NCI-H1436 (cell line): ENCODE measurements around the gene ZG16.

Experiments used
- DNase-seq: peaks from one replicate; lab custom pipeline; 2025; lab: John Stamatoyannopoulos, UW

The ZG16 gene

DNA sequence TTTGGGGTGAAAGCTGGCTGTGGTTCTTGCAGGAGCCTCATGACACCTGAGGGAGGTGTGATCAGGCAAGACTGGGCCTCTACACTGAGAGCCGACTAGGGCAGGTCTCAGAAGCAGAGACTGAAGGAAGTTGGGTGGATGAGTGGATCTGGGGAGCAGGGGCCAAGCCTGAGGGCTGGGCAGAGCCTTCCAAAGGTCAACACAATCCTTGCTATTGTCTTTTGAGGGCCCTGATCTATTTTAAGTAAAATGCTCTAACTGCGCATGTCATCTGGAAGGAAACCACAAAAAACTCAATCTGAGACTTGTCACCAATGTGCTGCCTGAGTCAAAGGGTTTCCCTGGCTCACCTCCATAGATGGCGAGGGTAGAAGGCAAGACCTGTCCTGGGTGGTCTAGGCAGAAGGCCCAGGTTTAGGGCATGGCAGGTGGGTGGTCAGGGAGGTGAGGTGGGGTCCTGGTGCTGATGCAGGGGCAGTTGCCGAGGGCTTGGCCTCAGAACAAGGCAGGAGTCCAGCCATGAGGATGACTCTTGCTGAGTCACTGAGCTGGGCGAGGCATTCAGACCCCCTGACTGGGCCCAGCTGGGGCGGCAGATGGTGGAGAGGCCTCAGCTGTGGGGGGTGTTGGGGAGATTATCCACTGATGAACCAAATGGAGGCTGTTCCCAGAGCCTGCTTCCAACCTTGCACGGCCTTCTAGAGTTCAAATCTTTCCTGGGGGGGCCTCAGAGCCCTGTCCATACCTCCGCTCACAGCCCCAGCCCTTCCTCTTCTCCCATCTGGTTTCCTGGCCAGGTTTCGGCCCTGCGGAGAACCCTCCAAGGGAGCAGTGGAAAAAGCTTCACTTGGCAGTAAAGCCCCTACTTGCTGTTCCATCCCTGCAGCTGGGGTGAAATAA is 47.3 kb downstream of the ZG16 start:
- no peak for DNase-seq

DNA sequence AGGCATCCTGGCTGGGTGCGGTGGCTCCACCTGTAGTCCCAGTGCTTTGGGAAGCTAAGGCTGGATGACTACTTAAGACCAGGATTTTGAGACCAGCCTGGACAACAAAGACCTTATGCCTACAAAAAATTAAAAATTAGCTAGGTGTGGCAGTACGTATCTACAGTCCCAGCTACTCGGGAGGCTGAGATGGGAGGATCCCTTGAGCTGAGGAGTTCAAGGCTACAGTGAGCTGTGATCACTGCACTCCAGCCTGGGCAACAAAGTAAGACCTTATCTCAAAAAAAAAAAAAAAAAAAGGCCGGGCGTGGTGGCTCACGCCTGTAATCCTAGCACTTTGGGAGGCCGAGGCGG is 48.3 kb downstream of the ZG16 start:
- DNase-seq, result no peak

DNA sequence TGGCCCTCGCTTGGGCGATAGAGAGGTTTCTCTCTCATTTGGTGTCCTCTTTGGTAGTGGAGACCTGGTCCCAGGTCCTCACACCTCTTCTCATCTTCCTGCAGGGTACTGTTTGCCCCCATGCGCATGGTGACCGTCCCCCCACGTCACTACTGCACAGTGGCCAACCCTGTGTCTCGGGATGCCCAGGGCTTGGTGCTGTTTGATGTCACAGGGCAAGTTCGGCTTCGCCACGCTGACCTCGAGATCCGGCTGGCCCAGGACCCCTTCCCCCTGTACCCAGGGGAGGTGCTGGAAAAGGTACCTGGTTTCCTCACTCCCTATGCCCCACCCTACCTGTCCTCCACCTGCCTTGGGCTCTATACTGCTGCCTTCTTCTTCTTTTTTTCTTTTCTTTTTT is 52.7 kb downstream of the ZG16 start:
- no peak for DNase-seq

DNA sequence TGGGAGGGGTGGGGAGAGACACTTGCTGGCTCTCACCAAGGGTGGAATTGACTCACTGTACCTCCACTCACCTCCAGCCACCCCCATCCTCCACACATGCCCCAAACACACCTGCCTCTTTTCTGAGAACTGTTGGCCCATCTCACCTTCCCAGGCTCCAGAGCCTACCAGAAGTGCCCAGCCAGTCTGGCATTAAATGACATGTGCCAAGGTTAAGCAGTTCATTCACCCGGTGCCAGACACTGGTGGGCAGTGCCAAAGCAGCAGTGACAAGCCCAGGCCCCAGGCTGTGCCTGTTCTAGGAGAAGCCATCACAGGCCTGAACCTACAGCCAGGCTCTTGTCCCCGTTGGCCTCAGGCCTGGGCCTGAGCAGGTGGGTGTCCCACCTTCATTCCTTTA is 53.4 kb downstream of the ZG16 start:
- no peak for DNase-seq
